Measurements from ENCODE around the gene CDC14B.

DNA sequence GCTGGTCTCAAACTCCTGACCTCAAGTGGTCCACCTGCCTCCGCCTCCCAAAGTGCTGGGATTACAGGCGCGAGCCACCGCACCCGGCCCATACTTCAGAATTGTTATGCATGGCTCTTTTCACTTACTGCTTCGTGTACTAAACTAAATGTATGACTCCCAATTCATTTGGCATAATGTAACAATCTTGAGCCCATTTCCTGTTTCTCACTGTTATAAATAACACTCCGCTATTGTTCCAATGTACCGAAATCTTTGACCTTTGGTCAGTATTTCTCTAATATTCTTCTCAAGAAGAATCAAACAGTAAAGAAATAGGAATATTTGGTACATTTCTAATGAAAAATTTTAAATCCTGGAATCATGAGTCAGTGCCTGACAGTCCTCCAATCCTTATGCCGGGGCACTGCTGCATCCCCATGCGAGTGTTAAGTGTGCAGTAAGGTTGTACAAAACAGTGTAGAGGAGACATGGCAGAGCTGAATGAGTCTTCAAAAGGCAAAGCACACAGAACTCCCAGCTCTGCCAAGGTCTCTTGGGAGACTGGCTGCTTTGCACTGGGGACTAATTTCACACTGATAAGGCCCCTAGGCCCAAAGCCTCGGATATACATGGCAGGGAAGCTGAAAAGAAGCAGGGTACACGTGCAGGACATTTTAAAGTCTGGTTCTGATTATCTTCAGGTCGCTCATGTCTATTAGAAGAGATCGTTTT, 111.3 kb downstream of the CDC14B start:
- TF ChIP-seq, protein P1, sequence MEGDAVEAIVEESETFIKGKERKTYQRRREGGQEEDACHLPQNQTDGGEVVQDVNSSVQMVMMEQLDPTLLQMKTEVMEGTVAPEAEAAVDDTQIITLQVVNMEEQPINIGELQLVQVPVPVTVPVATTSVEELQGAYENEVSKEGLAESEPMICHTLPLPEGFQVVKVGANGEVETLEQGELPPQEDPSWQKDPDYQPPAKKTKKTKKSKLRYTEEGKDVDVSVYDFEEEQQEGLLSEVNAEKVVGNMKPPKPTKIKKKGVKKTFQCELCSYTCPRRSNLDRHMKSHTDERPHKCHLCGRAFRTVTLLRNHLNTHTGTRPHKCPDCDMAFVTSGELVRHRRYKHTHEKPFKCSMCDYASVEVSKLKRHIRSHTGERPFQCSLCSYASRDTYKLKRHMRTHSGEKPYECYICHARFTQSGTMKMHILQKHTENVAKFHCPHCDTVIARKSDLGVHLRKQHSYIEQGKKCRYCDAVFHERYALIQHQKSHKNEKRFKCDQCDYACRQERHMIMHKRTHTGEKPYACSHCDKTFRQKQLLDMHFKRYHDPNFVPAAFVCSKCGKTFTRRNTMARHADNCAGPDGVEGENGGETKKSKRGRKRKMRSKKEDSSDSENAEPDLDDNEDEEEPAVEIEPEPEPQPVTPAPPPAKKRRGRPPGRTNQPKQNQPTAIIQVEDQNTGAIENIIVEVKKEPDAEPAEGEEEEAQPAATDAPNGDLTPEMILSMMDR (IDR thresholded peaks at IDR 0.05; ENCODE audit: low read depth, low read length, poor library complexity, severe bottlenecking), result no peak
- no peak for TF ChIP-seq EZH2phosphoT487 (IDR thresholded peaks at IDR 0.05; ENCODE audit: borderline replicate concordance, low read length)
